OCI-LY7 (cell line): Measurements from ENCODE around the gene PRCD.

Experiments
- CTCF ChIP-seq: fragments of 200-600 bp; sonication (generic); conservative IDR thresholded peaks from 2 replicates; pipeline ENCODE4 v1.5.1; 2014; ENCODE audit warnings: mild to moderate bottlenecking, antibody characterized with exemption, low read length, moderate library complexity, mixed read lengths
- EZH2phosphoT487 ChIP-seq: fragments of 200-600 bp; sonication (generic); IDR thresholded peaks from 2 replicates; pipeline ENCODE4 v1.6.1; 2018; ENCODE audit warnings: low read depth, borderline replicate concordance, mild to moderate bottlenecking, mixed run types, antibody characterized with exemption, low read length, moderate library complexity, mixed read lengths

DNA sequence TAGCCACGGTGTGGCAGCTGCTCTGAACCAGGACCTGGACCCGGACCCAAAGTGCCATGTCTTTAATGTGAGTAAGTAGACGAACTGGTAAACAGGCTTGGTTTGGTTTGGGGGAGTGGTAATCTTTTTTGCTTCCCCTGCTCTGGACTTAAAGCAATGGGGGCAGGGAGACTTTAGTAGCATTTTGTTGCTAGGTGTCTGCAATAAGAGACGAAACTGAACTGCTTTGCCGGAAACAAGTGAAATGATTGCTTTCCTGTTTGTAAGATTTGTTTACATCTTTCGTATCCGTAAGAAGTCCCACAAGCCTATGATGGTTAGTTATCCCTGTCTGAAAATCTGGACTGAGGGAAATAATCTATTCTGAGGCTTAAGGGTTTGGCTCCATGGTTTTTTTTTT, 21.5 kb downstream of the PRCD start:
- TF ChIP-seq CTCF (no peak), EZH2phosphoT487 (no peak)
